SK-N-SH treated with all-trans-retinoic acid at 6 μM for 48 hours (cell line): Measurements from ENCODE around the gene TEN1.

Experiments
- ATAC-seq: fragments of 200-7000 bp; cut with Tn5 transposase; 3 replicates; pipeline ENCODE4 v1.9.1; 2020; ENCODE audit warnings: mild to moderate bottlenecking, moderate library complexity
- ARNTL ChIP-seq: fragments of 450-650 bp; formaldehyde crosslinking; IDR thresholded peaks from 2 replicates; pipeline ENCODE4 v1.5.0; 2020; ENCODE audit warnings: low read depth, mild to moderate bottlenecking, moderate library complexity, borderline replicate concordance
- CREB5 ChIP-seq: fragments of 250-450 bp; sonication (Bioruptor Pico); IDR thresholded peaks from 2 replicates; pipeline ENCODE4 v1.5.1; 2020; ENCODE audit warnings: low read depth, mild to moderate bottlenecking, moderate library complexity
- CSDC2 ChIP-seq: fragments of 250-450 bp; sonication (Bioruptor Pico); IDR thresholded peaks from 2 replicates; pipeline ENCODE4 v1.5.0; 2020; ENCODE audit warnings: mild to moderate bottlenecking, moderate library complexity
- CSRNP3 ChIP-seq: fragments of 250-450 bp; sonication (Bioruptor Pico); IDR thresholded peaks from 2 replicates; pipeline ENCODE4 v1.5.1; 2021; ENCODE audit warnings: mild to moderate bottlenecking, moderate library complexity
- ESRRG ChIP-seq: fragments of 250-450 bp; sonication (Bioruptor Pico); IDR thresholded peaks from 2 replicates; pipeline ENCODE4 v1.6.1; 2021; ENCODE audit warnings: mild to moderate bottlenecking
- GLIS3 ChIP-seq: fragments of 250-450 bp; sonication (Bioruptor Pico); IDR thresholded peaks from 2 replicates; pipeline ENCODE4 v1.5.0; 2020; ENCODE audit warnings: mild to moderate bottlenecking, moderate library complexity
- ISL1 ChIP-seq: fragments of 250-450 bp; sonication (Bioruptor Pico); IDR thresholded peaks from 2 replicates; pipeline ENCODE4 v2.1.2; 2022; ENCODE audit warnings: mild to moderate bottlenecking, moderate library complexity
- OSR1 ChIP-seq: fragments of 250-450 bp; sonication (Bioruptor Pico); IDR thresholded peaks from 2 replicates; pipeline ENCODE4 v1.8.0; 2022; ENCODE audit warnings: moderate library complexity, mild to moderate bottlenecking, inconsistent platforms
- PATZ1 ChIP-seq: fragments of 250-450 bp; sonication (Bioruptor Pico); IDR thresholded peaks from 2 replicates; pipeline ENCODE4 v1.8.0; 2020; ENCODE audit warnings: mild to moderate bottlenecking, moderate library complexity, borderline replicate concordance
- POU6F1 ChIP-seq: fragments of 250-450 bp; sonication (Bioruptor Pico); IDR thresholded peaks from 2 replicates; pipeline ENCODE4 v1.8.0; 2021; ENCODE audit warnings: low read depth, mild to moderate bottlenecking, moderate library complexity, borderline replicate concordance
- PPARA ChIP-seq: fragments of 250-450 bp; sonication (Bioruptor Pico); IDR thresholded peaks from 2 replicates; pipeline ENCODE4 v1.5.0; 2020; ENCODE audit warnings: mild to moderate bottlenecking, borderline replicate concordance
- TOX ChIP-seq: fragments of 250-450 bp; sonication (Bioruptor Pico); IDR thresholded peaks from 2 replicates; pipeline ENCODE4 v1.8.0; 2021; ENCODE audit warnings: mild to moderate bottlenecking, moderate library complexity, borderline replicate concordance
- TSHZ2 ChIP-seq: fragments of 250-450 bp; sonication (Bioruptor Pico); IDR thresholded peaks from 2 replicates; pipeline ENCODE4 v1.5.0; 2020; ENCODE audit warnings: mild to moderate bottlenecking, moderate library complexity
- ZC3H10 ChIP-seq: fragments of 250-450 bp; sonication (Bioruptor Pico); IDR thresholded peaks from 2 replicates; pipeline ENCODE4 v1.5.1; 2021; ENCODE audit warnings: mild to moderate bottlenecking, moderate library complexity
- ZFP3 ChIP-seq: fragments of 250-450 bp; sonication (Bioruptor Pico); IDR thresholded peaks from 2 replicates; pipeline ENCODE4 v1.5.0; 2020; ENCODE audit warnings: mild to moderate bottlenecking, moderate library complexity
- ZFP30 ChIP-seq: fragments of 450-650 bp; formaldehyde crosslinking; IDR thresholded peaks from 2 replicates; pipeline ENCODE4 v1.5.0; 2022; ENCODE audit warnings: mild to moderate bottlenecking, moderate library complexity
- ZNF565 ChIP-seq: fragments of 450-650 bp; formaldehyde crosslinking; conservative IDR thresholded peaks from 2 replicates; pipeline ENCODE4 v1.5.0; 2020; ENCODE audit warnings: low read depth, mild to moderate bottlenecking, moderate library complexity
- ZNF70 ChIP-seq: fragments of 450-650 bp; formaldehyde crosslinking; IDR thresholded peaks from 2 replicates; pipeline ENCODE4 v1.5.0; 2020; ENCODE audit warnings: mild to moderate bottlenecking, moderate library complexity
- ZNF8 ChIP-seq: fragments of 450-650 bp; formaldehyde crosslinking; IDR thresholded peaks from 2 replicates; pipeline ENCODE4 v1.5.0; 2020; ENCODE audit warnings: mild to moderate bottlenecking, moderate library complexity

The TEN1 gene

GRCh38 chr17:76033139-76033538 lies 54.1 kb downstream of the TEN1 start:
- TF ChIP-seq ZFP3 (no peak), ZNF70 (no peak), TOX (CRISPR knock-in tag) (no peak), POU6F1 (CRISPR knock-in tag) (no peak), OSR1 (CRISPR knock-in tag) (no peak), CSDC2 (CRISPR knock-in tag) (no peak), TSHZ2 (CRISPR knock-in tag) (no peak), PPARA (CRISPR knock-in tag) (no peak), ZNF8 (CRISPR knock-in tag) (no peak), CSRNP3 (CRISPR knock-in tag) (no peak)
- TF ChIP-seq, all 23 proteins: peak for 0
- ATAC-seq: no peak

GRCh38 chr17:76034428-76035350 lies 55.6 kb downstream of the TEN1 start:
- ATAC-seq: no peak

More at GRCh38 chr17:76034428-76035350, 55.6 kb downstream of the TEN1 start:
- TF ChIP-seq ZNF8 (CRISPR knock-in tag) (no peak), ZFP30 (CRISPR knock-in tag) (no peak), ISL1 (no peak), PPARA (CRISPR knock-in tag) (no peak), ARNTL (CRISPR knock-in tag) (no peak), CSRNP3 (CRISPR knock-in tag) (no peak), ESRRG (CRISPR knock-in tag) (no peak), ZC3H10 (CRISPR knock-in tag) (no peak), ZNF565 (CRISPR knock-in tag) (no peak), CREB5 (CRISPR knock-in tag) (no peak), POU6F1 (CRISPR knock-in tag) (no peak), PATZ1 (CRISPR knock-in tag) (no peak), TOX (CRISPR knock-in tag) (no peak), GLIS3 (CRISPR knock-in tag) (no peak)
